Jurkat, Clone E6-1 (cell line): ENCODE data around the gene MTSS2. TPM values are rescaled to one million over a fixed set of nuclear protein-coding genes. Genes with fewer than 3 reads are reported as not detected.

ENCODE experiments used
- DNase-seq: peaks from one replicate; pipeline ENCODE4 v3.0.0-alpha.2; 2011; ENCODE audit warnings: low read depth, low spot score
- H3K4me3 ChIP-seq: 2 replicates; pipeline ENCODE4 v1.5.1; 2011; ENCODE audit warnings: mild to moderate bottlenecking, low read length, control low read depth, moderate library complexity
- polyA plus RNA-seq: library from polyadenylated mRNA; unstranded; fragments of >200 nt; gene quantifications from one replicate; pipeline ENCODE4 v1.2.1, GENCODE V29; 2012; ENCODE audit warnings: missing spikeins; ENCODE audit not compliant: insufficient read length, insufficient read depth

MTSS2 gene, protein sequence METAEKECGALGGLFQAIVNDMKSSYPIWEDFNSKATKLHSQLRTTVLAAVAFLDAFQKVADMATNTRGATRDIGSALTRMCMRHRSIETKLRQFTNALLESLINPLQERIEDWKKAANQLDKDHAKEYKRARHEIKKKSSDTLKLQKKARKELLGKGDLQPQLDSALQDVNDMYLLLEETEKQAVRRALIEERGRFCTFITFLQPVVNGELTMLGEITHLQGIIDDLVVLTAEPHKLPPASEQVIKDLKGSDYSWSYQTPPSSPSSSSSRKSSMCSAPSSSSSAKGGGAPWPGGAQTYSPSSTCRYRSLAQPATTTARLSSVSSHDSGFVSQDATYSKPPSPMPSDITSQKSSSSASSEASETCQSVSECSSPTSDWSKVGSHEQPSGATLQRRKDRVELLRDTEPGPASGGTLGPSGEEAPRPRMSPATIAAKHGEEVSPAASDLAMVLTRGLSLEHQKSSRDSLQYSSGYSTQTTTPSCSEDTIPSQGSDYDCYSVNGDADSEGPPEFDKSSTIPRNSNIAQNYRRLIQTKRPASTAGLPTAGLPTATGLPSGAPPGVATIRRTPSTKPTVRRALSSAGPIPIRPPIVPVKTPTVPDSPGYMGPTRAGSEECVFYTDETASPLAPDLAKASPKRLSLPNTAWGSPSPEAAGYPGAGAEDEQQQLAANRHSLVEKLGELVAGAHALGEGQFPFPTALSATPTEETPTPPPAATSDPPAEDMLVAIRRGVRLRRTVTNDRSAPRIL
- 27.6 TPM for polyA plus RNA-seq

- H3K4me3 ChIP-seq = peak within 1 kb of the TSS; percentile 75
- no peak for DNase-seq
These were observed at the start of gene MTSS2 for GRCh38 chr16:70685938-70686375. Gene MTSS2, minus strand, starts transcription at chr16:70686053. Its CDS starts 262 bp downstream, at chr16:70685791.

GRCh38 chr16:70735141-70735979 is 49.5 kb upstream of the MTSS2 start:
- no peak overlapping the region for H3K4me3 ChIP-seq
- no peak for DNase-seq

DNA sequence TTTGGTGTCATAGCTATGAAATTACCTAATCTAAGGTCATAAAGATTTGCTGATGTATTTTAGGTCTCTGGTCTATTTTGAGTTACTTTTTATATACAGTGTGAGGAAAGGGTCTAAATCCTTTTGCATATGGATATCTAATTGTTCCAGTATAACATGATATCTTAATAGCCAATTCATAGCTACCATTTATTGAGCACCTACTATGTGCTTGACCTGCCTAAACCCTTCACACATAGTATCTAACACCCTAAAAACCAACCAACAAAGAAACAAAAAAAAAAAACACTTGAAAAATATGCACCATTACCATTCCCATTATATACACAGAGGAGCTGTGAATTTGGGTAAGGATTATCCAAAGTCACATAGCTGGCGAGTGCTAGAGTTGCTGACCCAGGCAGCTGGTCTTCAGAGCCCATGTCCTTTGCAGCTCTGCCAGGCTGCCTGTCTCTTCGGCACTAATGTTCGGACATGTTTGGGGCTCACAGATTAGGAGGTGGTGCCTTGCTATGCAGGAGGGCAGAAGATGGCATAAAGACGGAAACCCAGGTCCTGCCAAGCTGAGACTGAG is 48.8 kb upstream of the MTSS2 start:
- DNase-seq = no peak
- H3K4me3 ChIP-seq = no peak overlapping the region

GRCh38 chr16:70730944-70731343 is 45.1 kb upstream of the MTSS2 start:
- no peak for DNase-seq
- H3K4me3 ChIP-seq = no peak overlapping the region

DNA sequence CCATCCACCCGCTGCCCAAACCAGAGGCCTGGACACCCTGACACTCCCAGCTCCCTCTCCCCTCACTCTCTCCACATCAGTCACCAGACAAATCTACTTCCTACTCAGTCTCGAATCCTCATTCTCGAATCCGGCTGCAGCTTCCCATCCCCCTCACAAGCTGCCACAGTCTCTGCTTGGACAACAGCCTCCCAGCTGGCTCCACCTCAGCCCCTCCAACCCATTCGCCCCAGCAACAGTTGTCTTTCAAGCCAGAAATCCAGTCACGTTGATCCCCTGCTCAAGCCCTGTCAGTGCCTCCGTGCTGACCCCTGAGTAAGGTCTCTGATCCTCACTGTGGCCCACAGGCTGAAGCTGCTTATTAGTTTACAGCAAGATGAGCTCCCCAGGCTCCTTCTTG is 44.2 kb upstream of the MTSS2 start:
- no peak for DNase-seq
- no peak overlapping the region for H3K4me3 ChIP-seq

DNA sequence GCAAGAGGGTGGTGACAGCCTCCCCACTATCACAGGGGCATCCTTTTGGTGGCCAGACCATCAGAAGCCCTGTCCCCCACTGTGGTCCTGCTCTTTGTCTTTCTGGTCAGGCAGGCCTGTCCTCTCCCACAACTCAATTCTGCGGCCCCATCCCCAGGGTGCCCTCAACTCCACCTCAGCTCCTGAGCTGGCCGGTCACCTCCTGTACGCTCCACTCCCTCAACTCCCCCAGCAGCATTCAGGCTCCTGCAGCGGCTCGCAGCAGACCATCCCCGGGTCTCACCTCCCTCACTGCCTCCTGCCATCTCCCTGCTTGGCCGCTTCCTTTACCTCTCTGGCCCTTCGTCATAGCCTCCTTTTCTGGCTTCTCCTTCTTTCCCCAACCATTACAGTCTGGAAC is 43.4 kb upstream of the MTSS2 start:
- no peak for DNase-seq
- no peak overlapping the region for H3K4me3 ChIP-seq

DNA sequence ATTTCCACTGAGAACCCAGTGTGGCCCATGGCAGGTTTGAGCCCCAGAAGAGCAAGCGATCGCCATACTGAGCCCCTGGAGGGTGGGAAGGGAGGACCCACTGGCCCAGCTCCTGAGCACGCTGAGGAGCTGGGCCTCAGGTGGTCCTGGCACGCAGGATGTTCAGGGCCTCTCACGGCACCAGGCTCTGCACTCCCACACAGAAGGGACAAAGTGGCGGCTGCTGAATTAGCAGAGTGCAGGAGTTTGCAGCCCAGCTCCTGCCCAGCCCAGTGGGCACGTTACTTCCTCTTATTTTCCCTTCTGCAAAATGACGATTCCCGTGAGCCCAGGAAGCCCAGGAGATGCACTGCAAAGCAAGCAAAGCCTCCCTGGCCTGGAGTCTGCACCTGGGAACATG is 42.3 kb upstream of the MTSS2 start:
- no peak for DNase-seq
- H3K4me3 ChIP-seq = no peak overlapping the region

- no peak for DNase-seq
- H3K4me3 ChIP-seq = no peak overlapping the region
These were observed 41.1 kb upstream of the MTSS2 start for GRCh38 chr16:70726892-70727361.

GRCh38 chr16:70725912-70726828 is 40.3 kb upstream of the MTSS2 start:
- H3K4me3 ChIP-seq = no peak overlapping the region
- DNase-seq = no peak

GRCh38 chr16:70725024-70725911 is 39.4 kb upstream of the MTSS2 start:
- DNase-seq = no peak
- no peak overlapping the region for H3K4me3 ChIP-seq

- DNase-seq = no peak
- H3K4me3 ChIP-seq = no peak overlapping the region
These were observed 38.5 kb upstream of the MTSS2 start for GRCh38 chr16:70724146-70725023.

- no peak for DNase-seq
- H3K4me3 ChIP-seq = no peak overlapping the region
These were observed 37.9 kb upstream of the MTSS2 start for GRCh38 chr16:70723740-70724145.

DNA sequence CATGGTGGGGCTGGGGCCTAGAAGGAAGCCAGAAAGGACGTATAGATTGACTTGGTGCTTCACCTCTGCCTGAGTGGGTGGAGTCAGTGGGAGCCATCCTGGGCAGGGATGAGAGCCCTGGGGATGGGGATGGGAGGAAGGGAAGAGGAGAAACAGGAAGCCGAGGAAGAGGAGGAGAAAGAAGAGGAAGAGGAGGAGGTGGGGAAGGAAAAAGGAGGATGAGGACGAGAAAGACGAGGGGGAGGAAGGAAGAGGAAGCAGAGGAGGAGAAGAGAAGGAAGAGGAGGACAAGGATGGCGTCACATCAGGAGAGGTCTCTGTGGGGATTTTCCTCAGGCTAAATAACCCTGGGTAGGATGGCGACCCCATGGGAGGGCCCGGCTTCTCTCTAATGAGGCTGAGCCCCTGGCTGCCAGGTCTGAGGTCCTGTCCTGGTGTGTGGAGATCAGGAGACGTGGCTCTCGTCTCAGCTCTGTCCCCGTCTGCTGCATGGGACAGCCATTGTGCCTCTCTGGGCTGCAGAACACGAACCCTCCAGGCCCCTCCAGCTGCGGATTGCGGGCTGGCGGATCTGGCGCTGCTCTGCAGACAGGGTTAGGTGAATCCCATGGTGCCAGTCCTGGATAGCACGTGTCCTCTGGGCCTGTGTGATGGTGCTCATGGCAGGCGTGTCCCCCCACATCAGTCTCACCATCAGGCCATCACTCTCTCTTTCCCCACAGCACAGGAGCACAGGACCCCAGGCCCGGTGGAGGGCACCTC is 35.5 kb upstream of the MTSS2 start:
- no peak for DNase-seq
- no peak overlapping the region for H3K4me3 ChIP-seq

GRCh38 chr16:70720425-70721201 is 34.8 kb upstream of the MTSS2 start:
- DNase-seq = no peak
- H3K4me3 ChIP-seq = no peak overlapping the region

GRCh38 chr16:70717065-70717464 is 31.2 kb upstream of the MTSS2 start:
- no peak for DNase-seq
- no peak overlapping the region for H3K4me3 ChIP-seq
